ENCODE results near the gene NRM.
A peak's percentile ranks its signal among the peaks of the same experiment; 100 is the strongest.
"Not testable (repeated sequence)": the region's sequence is repeated elsewhere in the genome, so short reads cannot be mapped to it uniquely, and the experiment has no call there.

NRM gene

DNA sequence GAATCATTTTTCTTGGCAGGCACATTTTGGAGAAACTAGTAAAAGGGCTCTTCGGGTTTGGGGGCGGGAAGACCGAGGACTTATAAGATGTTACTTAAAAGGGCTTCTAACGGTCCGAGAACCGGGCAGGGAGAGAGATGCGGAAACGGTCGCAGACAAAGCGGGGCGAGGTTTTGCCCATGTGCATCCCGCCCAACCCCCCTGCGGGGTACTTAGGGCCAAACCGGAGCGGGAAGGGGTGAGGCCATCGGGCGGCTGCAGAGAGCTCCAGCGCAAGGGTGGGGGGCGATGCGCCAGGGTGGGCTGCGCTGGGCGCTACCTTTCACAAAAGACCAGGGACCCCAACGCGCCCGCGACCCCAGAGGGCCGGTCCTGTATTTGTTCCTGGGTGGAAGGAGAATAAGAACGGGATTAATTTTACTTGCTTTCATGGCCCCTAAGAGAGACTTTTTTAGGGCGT lies 30.0 kb upstream of the NRM start:
- no peak for DNase-seq (ENCODE audit: low read depth in 2 of 2)

GRCh38 chr6:30719791-30720737 lies 29.3 kb upstream of the NRM start, which contains the start of gene TUBB:
Gene TUBB, plus strand, starts transcription at chr6:30720352. Its CDS starts 155 bp downstream, at chr6:30720507.
- peak; percentile 95 for DNase-seq (ENCODE audit: low read depth in 2 of 2)

- no peak for DNase-seq (ENCODE audit: low read depth in 2 of 2)
Observed at GRCh38 chr6:30719356-30719755, 28.6 kb upstream of the NRM start.

GRCh38 chr6:30717845-30718720 lies 27.3 kb upstream of the NRM start:
- DNase-seq (ENCODE audit: low read depth in 2 of 2), result not testable (repeated sequence)

DNA sequence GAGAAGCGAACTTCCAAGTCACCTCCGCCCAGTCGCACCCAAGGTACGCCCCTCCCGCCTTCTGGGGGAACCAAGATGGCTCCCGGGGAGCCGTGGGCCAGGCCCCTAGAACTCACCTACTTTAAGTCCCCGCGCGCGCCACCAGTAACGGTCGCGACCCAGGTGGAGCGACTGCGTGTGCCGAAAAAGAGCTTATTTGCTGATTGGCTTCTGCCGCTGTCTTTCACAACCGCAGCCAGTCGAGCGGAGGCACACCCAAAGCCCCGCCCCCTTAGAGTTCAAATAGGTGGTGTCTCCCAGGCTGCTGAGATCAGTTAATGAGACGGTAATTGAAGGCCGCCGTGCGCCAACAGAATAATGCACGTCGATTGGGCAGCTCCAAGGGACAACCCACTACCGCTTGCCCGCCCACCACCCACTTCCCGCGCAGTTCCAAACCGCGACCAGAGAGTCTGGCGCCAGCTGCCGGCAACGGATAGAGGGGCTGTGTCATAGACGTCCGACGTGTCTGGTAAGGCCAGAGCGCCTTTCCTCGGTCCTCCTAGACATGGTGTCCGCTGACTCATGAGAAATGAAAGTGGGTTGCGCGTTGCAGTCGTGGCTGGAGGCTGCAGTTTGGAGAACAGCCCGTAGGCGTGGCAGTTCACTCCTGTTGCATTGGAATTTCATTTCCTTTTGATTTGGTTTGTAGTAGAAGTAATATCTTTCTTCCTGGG lies 26.5 kb upstream of the NRM start, which contains the start of gene MDC1:
Gene MDC1 (minus strand): TSS at position 153 of the 716 bp plus-strand sequence. CDS start 2,106 bp downstream, outside the sequence.
- peak; percentile 100 for DNase-seq (ENCODE audit: low read depth in 2 of 2)

- DNase-seq (ENCODE audit: low read depth in 2 of 2), result no peak
Observed at GRCh38 chr6:30716879-30717128, 26.0 kb upstream of the NRM start.

- DNase-seq (ENCODE audit: low read depth in 2 of 2), result no peak
Observed at GRCh38 chr6:30714263-30714662, 23.5 kb upstream of the NRM start.

DNA sequence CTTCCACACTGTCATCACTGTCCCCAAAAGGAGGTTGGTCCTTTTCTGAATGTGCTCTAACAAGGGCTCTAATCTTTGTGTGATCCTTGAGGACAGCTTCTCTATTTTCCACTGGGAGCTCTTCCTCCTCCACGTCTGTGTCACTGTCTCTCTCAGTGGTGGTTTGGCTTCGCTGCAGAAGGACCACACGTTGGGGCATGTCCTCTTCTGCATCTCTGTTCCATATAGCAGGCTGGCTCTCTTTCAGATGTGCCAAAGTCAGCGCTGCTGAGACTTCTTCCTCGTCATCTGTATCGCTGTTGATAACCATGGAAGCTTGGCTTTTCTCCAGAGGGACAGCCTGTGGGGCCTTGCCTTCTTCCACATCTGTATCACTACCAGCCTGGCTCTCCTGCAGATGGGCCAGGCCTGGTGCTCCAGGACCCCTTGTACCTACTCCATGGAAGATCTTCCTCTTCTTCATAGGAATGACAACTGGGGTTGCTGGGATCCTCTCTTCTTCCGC lies 21.7 kb upstream of the NRM start:
- no peak for DNase-seq (ENCODE audit: low read depth in 2 of 2)

GRCh38 chr6:30711758-30712380 lies 21.1 kb upstream of the NRM start:
- no peak for DNase-seq (ENCODE audit: low read depth in 2 of 2)

- DNase-seq (ENCODE audit: low read depth in 2 of 2), result no peak
Observed at GRCh38 chr6:30709101-30709868, 18.5 kb upstream of the NRM start.

- no peak for DNase-seq (ENCODE audit: low read depth in 2 of 2)
Observed at GRCh38 chr6:30707281-30707850, 16.6 kb upstream of the NRM start.

DNA sequence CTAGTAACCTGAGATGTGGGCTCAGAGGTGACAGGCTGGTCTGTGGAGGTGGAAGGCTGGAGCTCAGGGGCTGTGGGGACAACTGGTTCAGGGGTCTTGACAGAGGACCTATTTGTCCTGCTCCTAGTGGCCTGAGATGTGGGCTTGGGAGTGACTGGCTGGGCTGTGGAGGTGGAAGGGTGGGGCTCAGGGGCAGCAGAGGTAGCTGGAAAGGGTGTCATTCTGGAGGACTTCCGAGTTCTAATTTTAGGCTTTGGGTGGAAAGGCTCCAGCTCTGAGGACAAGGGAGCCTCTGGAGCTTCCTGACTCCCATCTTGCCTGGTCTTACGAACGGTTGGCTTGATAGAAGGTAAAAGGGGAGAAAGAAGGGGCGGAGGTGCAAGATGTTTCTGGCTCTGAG lies 14.8 kb upstream of the NRM start:
- no peak for DNase-seq (ENCODE audit: low read depth in 2 of 2)

- DNase-seq (ENCODE audit: low read depth in 2 of 2), result no peak
Observed at GRCh38 chr6:30703821-30704220, 13.0 kb upstream of the NRM start.

- DNase-seq (ENCODE audit: low read depth in 2 of 2), result no peak
Observed at GRCh38 chr6:30703011-30703410, 12.2 kb upstream of the NRM start.

- DNase-seq (ENCODE audit: low read depth in 2 of 2), result no peak
Observed at GRCh38 chr6:30700340-30700739, 9.6 kb upstream of the NRM start.

DNA sequence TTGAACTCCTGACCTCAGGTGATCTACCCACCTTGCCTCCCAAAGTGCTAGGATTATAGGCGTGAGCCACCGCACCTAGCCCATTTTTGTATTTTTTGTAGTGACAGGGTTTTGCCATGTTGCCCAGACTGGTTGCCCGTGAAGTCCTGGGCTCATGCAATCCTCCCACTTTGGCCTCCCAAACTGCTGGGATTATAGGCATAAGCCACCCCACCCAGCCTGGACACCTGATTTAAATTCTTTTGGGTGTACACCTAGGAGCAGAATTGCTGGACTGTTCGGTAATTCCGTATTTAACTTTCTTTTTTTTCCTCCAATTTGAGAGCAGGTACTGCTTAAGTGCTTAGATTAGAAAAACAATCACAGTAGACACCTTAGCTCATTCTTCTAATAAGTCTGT lies 5.6 kb upstream of the NRM start:
- DNase-seq (ENCODE audit: low read depth in 2 of 2), result no peak

DNA sequence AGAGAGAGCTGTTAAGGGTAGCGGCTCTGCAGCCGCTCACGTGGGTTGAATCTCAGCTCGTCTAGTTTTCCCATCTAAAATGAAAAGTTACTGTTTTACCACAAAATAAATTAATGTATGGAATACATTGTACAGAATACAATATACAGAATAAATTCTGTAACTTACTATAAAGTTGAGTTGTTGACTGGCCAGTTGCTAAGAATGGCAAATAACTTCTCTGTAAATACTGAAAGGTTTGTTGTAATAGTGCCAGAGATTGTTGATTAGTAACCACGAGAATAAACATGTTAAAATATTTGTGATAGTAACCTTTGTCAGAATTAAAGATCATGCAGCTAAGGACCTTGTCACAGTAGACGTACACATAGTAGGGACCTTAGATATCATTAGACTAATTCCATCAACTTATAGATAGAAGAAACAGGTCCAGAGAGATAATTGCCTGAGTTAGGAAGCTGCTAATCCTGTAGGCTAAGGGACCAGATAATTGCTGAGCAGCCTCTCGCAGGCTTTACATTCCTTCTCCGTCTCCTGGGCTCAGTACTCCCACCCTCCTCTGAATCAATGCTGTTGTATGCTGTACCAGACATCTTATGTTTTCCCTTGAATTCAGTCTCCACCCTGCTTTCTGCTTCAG lies 544 bp upstream of the NRM start:
- no peak for DNase-seq (ENCODE audit: low read depth in 2 of 2)

DNA sequence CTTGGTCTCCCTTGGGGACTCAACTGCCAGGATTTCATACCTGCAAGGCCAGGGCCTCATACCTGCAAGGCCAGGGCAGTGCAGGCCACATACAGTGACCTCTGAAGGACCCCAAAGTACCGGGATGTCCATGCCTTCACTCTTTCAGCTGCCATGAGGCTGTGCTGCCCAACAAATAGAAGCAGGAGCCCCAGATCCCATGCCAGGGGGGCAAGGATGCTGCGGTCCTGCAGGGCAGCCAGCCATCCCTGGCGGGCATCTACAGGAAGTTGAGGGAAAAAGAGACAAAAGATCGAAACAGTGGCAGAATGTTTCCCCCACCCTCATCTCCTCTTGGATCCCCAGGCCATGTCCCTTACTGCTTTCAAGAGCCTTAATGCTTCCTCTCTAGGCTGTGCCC lies 799 bp downstream of the NRM start:
- DNase-seq (ENCODE audit: low read depth in 2 of 2), result no peak

DNA sequence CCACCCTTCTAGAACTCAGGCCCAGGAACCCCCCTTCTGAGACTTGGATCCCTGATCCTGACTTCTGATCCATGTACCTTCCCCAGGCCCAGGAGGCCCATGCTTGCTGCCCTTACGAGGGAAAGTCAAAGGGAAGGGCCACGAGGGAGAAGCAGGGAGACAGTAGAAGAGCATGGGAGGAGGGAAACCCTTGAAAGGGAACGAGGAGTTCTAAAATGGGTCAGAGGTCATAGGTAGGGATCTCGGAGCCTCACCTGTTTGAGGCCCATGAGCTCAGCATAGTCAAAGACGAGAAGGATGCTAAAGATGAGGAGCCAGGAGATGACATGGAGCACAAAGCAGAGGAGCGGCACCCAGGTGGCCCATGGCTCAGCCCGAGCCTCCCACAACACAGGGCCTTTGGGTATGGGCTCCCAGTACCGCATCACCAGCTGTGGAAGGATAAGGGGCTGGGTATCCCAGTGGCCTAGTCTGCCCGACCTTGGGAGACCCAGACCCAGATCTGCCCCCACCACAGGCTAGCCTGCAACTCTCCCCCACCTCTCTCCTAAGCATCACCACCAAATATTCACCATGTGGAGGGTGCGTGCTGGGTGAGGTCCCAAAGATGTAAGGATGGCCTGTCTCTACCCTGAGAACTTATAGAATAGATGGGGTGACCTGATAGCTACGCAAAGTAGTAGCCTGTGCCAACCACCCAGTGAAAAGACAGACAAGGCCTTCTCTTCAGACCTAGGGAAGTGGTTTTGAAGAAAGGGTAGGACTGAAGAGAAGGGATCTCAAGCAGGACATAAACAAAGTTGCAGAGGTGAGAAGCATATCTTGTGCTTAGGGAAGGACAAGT lies 1.5 kb downstream of the NRM start:
- DNase-seq (ENCODE audit: low read depth in 2 of 2), result no peak
